K562 (cell line): ENCODE measurements around the gene RTBDN. TPM values are rescaled to one million over a fixed set of nuclear protein-coding genes. Genes with fewer than 3 reads are reported as not detected.

Source experiments
- E2F3 ChIP-seq: fragments of 250-450 bp; sonication (Bioruptor Pico); IDR thresholded peaks from 2 replicates; pipeline ENCODE4 v1.4.0; 2020; ENCODE audit warnings: mild to moderate bottlenecking
- MTA2 ChIP-seq: fragments of 450-650 bp; IDR thresholded peaks from 2 replicates; pipeline ENCODE4 v1.6.1; 2016; ENCODE audit warnings: low read depth
- MXI1 ChIP-seq: IDR thresholded peaks from 2 replicates; pipeline ENCODE4 v1.6.1; 2011; ENCODE audit warnings: low read depth, mild to moderate bottlenecking, improper control_type of control experiment, low read length
- SRF ChIP-seq, 2 experiments: fragments of 250-450, 450-650 bp in 1 of 2; sonication (Bioruptor Pico) in 1 of 2; sonication (generic) in 1 of 2; formaldehyde crosslinking; IDR thresholded peaks; 2 replicates each; pipeline versions ENCODE4 v1.5.0 to v1.5.1; 2020 to 2022; ENCODE audit warnings: mild to moderate bottlenecking in 1 of 2, missing genetic modification reagents in 1 of 2
- SRSF9 ChIP-seq: fragments of 200-400 bp; formaldehyde crosslinking; IDR thresholded peaks from 2 replicates; pipeline ENCODE4 v1.6.1; 2017; ENCODE audit warnings: low read depth, low read length, borderline replicate concordance
- TARDBP ChIP-seq: fragments of 450-650 bp; IDR thresholded peaks from 2 replicates; pipeline ENCODE4 v1.6.1; 2016
- TBP ChIP-seq: optimal IDR thresholded peaks from 2 replicates; pipeline ENCODE3; 2011; ENCODE audit warnings: low read depth, low read length, improper control_type of control experiment
- polyA plus RNA-seq, 8 experiments: library from polyadenylated mRNA; depleted of rRNA in 4 of 8; stranded (reverse) in 5 of 8; unstranded in 3 of 8; fragments of >200 nt; fragmentation: Nextera tagmentation in 2 of 8; fragmentation: Illumina TruSeq in 1 of 8; extraction: Ambion mirVana in 2 of 8; extraction: Trizol in 1 of 8; gene quantifications; 2 replicates each; pipeline versions ENCODE4 v1.2.1 to v1.2.3, GENCODE V29; 2011 to 2014; ENCODE audit warnings: inconsistent platforms in 1 of 8, missing spikeins in 1 of 8
- total RNA-seq, 7 experiments: library from RNA; depleted of rRNA in 6 of 7; stranded (reverse); fragments of >200 nt in 6 of 7; fragmentation: Illumina TruSeq in 2 of 7; extraction: Trizol in 2 of 7; gene quantifications; 2 replicates each; pipeline versions ENCODE4 v1.2.1 to v1.2.3, GENCODE V29; 2011 to 2021; ENCODE audit warnings: low replicate concordance in 1 of 7
- TF ChIP-seq, protein P1 (sequence below): fragments of 450-650 bp; IDR thresholded peaks from 2 replicates; pipeline ENCODE4 v1.6.1; 2016; ENCODE audit warnings: low read depth
- TF ChIP-seq, protein P2 (sequence below): fragments of 450-650 bp; formaldehyde crosslinking; IDR thresholded peaks from 2 replicates; pipeline ENCODE4 v1.4.0; 2020; ENCODE audit warnings: mild to moderate bottlenecking, mixed read lengths
- TF ChIP-seq, protein P3 (sequence below): fragments of 250-450 bp; sonication (Bioruptor Pico); IDR thresholded peaks from 2 replicates; pipeline ENCODE4 v1.4.0; 2020

RTBDN gene
- total and polyA plus RNA-seq, 9 of the 15 experiments (the other 6 are each of a cell fraction or from before 2014, with no cell fraction given) = 0.20 to 2.3 (median 0.72) TPM; not detected in 1

DNA sequence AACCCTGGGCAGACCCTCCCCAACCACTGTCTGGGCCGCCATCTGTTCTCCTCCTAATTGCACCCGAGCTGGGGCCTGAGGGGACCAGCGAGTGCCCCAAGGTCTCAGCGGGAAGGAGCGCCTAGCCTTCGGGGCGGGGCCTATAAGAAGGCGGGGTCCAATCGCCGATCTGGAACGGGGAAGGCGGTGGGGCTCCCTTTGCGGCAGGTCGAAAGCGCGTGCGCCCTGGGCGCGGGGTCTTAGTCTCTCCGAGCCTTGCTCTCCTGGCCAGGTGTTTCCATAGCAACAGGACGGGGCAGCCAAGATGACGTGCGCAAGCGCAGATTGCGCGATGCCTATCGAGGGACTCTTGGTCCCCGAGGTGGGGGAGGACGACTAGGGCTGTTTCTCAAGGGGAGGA lies 6.7 kb upstream of the RTBDN start (continued):
- TF ChIP-seq, protein P1, sequence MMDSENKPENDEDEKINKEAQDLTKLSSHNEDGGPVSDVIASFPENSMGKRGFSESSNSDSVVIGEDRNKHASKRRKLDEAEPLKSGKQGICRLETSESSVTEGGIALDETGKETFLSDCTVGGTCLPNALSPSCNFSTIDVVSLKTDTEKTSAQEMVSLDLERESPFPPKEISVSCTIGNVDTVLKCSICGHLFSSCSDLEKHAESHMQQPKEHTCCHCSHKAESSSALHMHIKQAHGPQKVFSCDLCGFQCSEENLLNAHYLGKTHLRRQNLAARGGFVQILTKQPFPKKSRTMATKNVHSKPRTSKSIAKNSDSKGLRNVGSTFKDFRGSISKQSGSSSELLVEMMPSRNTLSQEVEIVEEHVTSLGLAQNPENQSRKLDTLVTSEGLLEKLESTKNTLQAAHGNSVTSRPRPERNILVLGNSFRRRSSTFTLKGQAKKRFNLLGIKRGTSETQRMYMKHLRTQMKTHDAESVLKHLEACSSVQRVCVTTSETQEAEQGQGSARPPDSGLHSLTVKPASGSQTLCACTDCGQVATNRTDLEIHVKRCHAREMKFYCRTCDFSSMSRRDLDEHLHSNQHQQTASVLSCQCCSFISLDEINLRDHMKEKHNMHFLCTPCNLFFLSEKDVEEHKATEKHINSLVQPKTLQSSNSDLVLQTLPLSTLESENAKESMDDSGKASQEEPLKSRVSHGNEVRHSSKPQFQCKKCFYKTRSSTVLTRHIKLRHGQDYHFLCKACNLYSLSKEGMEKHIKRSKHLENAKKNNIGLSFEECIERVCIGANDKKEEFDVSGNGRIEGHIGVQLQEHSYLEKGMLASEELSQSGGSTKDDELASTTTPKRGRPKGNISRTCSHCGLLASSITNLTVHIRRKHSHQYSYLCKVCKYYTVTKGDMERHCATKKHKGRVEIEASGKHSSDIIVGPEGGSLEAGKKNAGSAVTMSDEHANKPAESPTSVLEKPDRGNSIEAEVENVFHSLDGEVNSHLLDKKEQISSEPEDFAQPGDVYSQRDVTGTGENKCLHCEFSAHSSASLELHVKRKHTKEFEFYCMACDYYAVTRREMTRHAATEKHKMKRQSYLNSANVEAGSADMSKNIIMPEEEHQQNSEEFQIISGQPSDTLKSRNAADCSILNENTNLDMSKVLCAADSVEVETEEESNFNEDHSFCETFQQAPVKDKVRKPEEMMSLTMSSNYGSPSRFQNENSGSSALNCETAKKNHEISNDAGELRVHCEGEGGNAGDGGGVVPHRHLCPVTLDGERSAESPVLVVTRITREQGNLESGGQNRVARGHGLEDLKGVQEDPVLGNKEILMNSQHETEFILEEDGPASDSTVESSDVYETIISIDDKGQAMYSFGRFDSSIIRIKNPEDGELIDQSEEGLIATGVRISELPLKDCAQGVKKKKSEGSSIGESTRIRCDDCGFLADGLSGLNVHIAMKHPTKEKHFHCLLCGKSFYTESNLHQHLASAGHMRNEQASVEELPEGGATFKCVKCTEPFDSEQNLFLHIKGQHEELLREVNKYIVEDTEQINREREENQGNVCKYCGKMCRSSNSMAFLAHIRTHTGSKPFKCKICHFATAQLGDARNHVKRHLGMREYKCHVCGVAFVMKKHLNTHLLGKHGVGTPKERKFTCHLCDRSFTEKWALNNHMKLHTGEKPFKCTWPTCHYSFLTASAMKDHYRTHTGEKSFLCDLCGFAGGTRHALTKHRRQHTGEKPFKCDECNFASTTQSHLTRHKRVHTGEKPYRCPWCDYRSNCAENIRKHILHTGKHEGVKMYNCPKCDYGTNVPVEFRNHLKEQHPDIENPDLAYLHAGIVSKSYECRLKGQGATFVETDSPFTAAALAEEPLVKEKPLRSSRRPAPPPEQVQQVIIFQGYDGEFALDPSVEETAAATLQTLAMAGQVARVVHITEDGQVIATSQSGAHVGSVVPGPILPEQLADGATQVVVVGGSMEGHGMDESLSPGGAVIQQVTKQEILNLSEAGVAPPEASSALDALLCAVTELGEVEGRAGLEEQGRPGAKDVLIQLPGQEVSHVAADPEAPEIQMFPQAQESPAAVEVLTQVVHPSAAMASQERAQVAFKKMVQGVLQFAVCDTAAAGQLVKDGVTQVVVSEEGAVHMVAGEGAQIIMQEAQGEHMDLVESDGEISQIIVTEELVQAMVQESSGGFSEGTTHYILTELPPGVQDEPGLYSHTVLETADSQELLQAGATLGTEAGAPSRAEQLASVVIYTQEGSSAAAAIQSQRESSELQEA = no peak
- no peak for TF ChIP-seq TARDBP
- TF ChIP-seq MXI1 = 0 out of 2 replicates have a peak, but pooled peaks have one; percentile 33
- TF ChIP-seq SRF (CRISPR knock-in tag; IDR thresholded peaks at IDR 0.05) = no peak
- TF ChIP-seq, protein P2, sequence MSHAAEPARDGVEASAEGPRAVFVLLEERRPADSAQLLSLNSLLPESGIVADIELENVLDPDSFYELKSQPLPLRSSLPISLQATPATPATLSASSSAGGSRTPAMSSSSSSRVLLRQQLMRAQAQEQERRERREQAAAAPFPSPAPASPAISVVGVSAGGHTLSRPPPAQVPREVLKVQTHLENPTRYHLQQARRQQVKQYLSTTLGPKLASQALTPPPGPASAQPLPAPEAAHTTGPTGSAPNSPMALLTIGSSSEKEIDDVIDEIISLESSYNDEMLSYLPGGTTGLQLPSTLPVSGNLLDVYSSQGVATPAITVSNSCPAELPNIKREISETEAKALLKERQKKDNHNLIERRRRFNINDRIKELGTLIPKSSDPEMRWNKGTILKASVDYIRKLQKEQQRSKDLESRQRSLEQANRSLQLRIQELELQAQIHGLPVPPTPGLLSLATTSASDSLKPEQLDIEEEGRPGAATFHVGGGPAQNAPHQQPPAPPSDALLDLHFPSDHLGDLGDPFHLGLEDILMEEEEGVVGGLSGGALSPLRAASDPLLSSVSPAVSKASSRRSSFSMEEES (CRISPR knock-in tag) = no peak
- no peak for TF ChIP-seq MTA2
- no peak for TF ChIP-seq SRSF9
- TF ChIP-seq E2F3 (CRISPR knock-in tag) = no peak
- TF ChIP-seq TBP = no peak
- TF ChIP-seq, protein P3, sequence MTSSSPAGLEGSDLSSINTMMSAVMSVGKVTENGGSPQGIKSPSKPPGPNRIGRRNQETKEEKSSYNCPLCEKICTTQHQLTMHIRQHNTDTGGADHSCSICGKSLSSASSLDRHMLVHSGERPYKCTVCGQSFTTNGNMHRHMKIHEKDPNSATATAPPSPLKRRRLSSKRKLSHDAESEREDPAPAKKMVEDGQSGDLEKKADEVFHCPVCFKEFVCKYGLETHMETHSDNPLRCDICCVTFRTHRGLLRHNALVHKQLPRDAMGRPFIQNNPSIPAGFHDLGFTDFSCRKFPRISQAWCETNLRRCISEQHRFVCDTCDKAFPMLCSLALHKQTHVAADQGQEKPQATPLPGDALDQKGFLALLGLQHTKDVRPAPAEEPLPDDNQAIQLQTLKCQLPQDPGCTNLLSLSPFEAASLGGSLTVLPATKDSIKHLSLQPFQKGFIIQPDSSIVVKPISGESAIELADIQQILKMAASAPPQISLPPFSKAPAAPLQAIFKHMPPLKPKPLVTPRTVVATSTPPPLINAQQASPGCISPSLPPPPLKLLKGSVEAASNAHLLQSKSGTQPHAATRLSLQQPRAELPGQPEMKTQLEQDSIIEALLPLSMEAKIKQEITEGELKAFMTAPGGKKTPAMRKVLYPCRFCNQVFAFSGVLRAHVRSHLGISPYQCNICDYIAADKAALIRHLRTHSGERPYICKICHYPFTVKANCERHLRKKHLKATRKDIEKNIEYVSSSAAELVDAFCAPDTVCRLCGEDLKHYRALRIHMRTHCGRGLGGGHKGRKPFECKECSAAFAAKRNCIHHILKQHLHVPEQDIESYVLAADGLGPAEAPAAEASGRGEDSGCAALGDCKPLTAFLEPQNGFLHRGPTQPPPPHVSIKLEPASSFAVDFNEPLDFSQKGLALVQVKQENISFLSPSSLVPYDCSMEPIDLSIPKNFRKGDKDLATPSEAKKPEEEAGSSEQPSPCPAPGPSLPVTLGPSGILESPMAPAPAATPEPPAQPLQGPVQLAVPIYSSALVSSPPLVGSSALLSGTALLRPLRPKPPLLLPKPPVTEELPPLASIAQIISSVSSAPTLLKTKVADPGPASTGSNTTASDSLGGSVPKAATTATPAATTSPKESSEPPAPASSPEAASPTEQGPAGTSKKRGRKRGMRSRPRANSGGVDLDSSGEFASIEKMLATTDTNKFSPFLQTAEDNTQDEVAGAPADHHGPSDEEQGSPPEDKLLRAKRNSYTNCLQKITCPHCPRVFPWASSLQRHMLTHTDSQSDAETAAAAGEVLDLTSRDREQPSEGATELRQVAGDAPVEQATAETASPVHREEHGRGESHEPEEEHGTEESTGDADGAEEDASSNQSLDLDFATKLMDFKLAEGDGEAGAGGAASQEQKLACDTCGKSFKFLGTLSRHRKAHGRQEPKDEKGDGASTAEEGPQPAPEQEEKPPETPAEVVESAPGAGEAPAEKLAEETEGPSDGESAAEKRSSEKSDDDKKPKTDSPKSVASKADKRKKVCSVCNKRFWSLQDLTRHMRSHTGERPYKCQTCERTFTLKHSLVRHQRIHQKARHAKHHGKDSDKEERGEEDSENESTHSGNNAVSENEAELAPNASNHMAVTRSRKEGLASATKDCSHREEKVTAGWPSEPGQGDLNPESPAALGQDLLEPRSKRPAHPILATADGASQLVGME (CRISPR knock-in tag) = peak; percentile 76; the same call in 1 of the 2 replicates
